ENCODE data around the gene BOK.

- no peak for TF ChIP-seq ZNF280B (CRISPR knock-in tag; IDR thresholded peaks at IDR 0.05)
- TF ChIP-seq CTCF (IDR thresholded peaks at IDR 0.05 in 2 of 3, conservative IDR thresholded peaks at IDR 0.05 in 1 of 3; ENCODE audit: insufficient read depth in 2 of 3, low read depth in 1 of 3, low read length in 3 of 3), result no peak
- no peak for TF ChIP-seq CUX1 (CRISPR knock-in tag; IDR thresholded peaks at IDR 0.05)
- no peak for TF ChIP-seq HNRNPLL (IDR thresholded peaks at IDR 0.05; ENCODE audit: low read depth, low read length, poor library complexity, severe bottlenecking)
- TF ChIP-seq ZNF217 (CRISPR knock-in tag; IDR thresholded peaks at IDR 0.05), result no peak
- no peak for TF ChIP-seq RFX5 (IDR thresholded peaks at IDR 0.05; ENCODE audit: low read depth, low read length)
- TF ChIP-seq EHMT2 (IDR thresholded peaks at IDR 0.05), result no peak
- TF ChIP-seq ZNF253 (CRISPR knock-in tag; conservative IDR thresholded peaks at IDR 0.05), result no peak
- TF ChIP-seq ETS2 (tag; IDR thresholded peaks at IDR 0.05; ENCODE audit: borderline replicate concordance, poor library complexity, severe bottlenecking), result no peak
- no peak for TF ChIP-seq SMARCA4 (IDR thresholded peaks at IDR 0.05)
- TF ChIP-seq FOXM1 (IDR thresholded peaks at IDR 0.05; ENCODE audit: low read depth), result no peak
- TF ChIP-seq FOXM1 (CRISPR knock-in tag; IDR thresholded peaks at IDR 0.05; ENCODE audit: low read depth), result no peak
Observed at GRCh38 chr2:241615522-241616052, 57.0 kb downstream of the BOK start.

Measured in K562 (cell line).